Raji (cell line): ENCODE results near the gene RBM38.

Experiments
- POLR2A ChIP-seq: IDR thresholded peaks from 2 replicates; pipeline ENCODE4 v1.6.1; 2011; ENCODE audit warnings: low read depth, low read length, control low read depth; ENCODE audit not compliant: insufficient read depth

Gene RBM38

DNA sequence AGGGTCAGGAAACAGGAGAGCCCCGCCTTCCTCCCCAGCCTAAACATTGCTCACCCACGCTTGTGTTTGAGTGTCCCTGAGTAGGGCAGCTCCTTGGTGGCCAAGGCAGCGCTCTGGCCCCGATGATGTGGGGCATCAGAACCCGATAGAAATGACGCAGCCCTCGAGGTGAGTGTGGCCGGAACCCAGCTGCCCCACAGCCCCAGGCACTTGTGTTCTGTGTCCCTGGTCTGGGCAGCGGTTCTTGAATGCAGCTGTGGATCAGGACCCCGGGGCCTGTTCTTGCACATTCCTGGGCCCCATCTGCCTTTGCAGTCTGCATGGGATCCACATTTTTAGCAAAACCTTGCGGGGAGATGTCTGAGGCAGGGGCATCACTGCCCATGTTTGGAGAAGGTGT, 12.8 kb downstream of the RBM38 start:
- TF ChIP-seq POLR2A, result no peak

- TF ChIP-seq POLR2A, result no peak
These were observed 13.3 kb downstream of the RBM38 start for GRCh38 chr20:57404419-57405072.

- TF ChIP-seq POLR2A, result no peak
These were observed 14.2 kb downstream of the RBM38 start for GRCh38 chr20:57405236-57406016.

DNA sequence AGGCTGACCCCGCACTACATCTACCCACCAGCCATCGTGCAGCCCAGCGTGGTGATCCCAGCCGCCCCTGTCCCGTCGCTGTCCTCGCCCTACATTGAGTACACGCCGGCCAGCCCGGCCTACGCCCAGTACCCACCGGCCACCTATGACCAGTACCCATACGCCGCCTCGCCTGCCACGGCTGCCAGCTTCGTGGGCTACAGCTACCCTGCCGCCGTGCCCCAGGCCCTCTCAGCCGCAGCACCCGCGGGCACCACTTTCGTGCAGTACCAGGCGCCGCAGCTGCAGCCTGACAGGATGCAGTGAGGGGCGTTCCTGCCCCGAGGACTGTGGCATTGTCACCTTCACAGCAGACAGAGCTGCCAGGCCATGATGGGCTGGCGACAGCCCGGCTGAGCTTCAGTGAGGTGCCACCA, 16.4 kb downstream of the RBM38 start:
- TF ChIP-seq POLR2A, result no peak

- no peak for TF ChIP-seq POLR2A
These were observed 16.9 kb downstream of the RBM38 start for GRCh38 chr20:57408131-57408530.

DNA sequence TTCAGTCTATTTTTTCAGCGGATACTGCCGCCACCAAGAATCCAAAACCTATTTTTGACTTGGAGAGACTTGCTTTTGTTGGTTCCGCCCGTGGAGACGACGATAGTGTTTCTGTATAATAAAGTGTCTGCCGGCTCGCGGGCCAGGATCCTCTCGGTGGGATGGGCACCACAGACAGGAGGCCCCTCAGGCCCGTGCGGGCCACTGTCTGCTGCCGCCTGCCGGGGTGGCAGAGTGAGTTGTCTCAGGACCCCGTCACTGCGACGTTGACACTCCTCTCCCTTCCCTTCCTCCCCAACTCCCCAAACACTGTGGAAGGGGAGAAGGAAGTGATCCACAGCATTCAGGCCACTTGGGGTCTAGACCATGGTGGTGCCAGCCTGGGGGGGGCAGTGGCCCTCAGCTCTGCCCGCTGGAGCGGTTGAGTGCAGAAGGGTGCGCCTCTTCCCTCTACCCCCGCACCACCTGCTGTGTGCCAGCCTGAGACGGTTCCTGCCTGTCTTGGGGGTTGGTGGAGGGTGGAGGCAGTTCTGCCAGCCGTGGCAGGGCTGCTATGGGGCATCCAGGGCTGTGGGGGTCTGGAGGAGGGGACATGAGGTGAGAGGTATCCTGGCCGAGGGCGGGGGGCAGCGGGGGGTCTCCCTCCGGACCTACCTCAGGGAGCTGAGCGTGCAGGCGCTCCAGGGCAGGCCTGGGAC, 17.5 kb downstream of the RBM38 start:
- TF ChIP-seq POLR2A, result no peak

DNA sequence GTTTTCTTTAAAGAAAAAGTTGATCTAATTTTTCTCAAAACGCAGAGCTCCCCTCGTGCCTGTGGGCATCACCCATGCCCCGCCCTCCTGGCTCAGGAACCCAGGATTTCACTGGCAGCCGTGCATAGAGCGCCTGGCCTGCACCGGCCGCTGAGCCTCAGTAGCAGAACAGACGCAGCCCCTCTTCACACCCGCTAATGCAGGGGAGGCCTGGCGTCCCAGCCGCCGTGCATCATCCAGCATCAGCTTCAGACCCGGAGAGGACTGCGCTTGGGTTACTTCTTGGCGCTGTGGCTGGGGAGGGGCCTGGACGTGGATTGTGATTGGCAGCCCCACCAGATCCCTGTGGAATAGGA, 18.1 kb downstream of the RBM38 start:
- no peak for TF ChIP-seq POLR2A

DNA sequence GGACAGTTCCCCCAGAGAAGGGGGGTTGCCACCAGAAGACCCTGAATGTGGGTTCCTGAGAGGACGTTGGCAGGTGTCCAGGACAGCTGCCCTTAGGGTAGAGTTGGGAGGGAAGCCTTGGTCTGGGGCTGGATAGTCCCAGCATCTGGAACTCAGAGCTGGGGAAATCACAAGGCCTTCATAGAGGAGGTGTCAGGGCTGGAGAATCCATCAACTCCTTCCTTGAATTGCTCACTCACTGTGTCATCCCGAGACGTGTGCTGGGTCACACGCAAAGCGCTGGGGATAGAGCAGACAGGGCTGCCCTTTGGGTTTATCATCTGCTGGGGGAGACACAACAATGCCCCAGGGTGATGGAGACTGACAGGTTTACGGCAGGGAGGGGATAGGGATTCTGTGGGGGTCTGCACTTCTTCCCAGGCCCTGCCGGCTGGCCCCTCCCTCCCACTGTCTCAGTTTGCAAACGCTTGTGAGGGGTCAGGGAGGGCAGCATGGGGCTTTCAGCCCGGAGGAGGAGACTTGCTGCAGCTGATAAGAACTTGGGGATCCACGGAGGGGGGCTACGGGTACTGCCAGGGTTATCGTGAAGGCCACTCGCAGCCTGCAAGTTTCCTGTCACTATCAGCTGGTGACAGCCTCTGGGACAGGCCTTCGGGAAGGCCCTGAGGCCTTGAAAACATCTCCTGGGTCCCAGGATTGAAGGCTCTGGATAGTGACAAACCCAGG, 18.6 kb downstream of the RBM38 start:
- TF ChIP-seq POLR2A, result no peak

- TF ChIP-seq POLR2A, result no peak
These were observed 19.3 kb downstream of the RBM38 start for GRCh38 chr20:57410398-57410920.

DNA sequence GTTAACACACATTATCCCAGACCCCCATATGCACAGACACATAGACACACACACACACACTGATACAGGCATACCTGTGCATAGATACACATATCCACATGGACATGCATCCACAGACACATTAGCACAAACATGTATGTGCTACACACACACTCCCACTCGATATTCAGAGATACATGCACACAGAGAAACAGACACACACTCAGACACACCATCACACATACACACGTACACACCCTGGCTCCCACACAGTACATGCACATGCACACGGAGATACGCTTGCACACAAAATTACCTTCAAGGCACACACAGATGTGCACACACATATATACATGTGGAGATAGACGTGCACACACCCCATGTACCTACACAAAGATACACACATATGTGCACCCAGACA, 19.7 kb downstream of the RBM38 start:
- no peak for TF ChIP-seq POLR2A

- TF ChIP-seq POLR2A, result no peak
These were observed 20.4 kb downstream of the RBM38 start for GRCh38 chr20:57411406-57412283.

DNA sequence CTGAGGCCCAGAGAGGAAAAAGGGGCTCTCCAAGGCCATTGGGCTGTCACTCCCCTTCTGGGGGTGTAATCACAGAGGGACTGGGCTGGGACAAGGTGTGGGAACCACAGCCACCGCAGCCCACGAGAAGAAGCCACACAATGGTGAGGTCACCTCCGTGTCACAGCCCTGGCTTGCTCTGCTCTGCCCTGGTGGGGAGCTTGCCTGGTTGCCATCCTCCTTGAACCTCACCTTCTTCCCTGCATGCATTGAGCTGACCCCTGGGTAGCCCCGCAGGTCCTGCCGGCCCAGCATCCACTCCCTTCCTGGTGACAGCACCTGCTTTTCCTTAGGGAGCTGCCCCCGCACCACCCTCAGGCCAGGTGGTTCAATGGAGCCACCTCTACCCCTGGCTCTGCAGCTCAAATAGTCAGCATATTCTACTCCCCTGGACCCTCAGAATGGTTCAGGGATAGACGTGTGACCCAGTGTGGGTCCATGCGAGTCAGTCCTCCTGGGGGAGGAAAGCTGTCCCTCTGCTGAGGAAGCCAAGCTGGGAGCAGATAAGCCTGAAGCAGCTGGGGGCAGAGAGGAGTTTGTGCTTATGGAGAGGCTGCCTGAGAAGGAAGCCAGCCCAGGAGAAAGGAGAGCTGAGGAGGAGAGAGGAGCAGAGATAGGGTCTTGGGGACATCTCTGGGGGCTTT, 21.3 kb downstream of the RBM38 start:
- TF ChIP-seq POLR2A, result no peak

GRCh38 chr20:57413986-57414385, 22.8 kb downstream of the RBM38 start:
- TF ChIP-seq POLR2A, result no peak
